Activated T-helper 1 cell treated with anti-CD3 and anti-CD28 coated beads, Interleukin-12 subunit alpha, Interleukin-12 subunit beta, Interleukin-2, Interleukin-4 antibody, amounts not matched to agents 30 ng/mL and 10 ng/mL and 1 ng/mL, durations not matched to agents 14 hours and 24 hours and 36 hours (primary cell): Measurements from ENCODE around the gene RBMS3. TPM values are rescaled to one million over a fixed set of nuclear protein-coding genes. Genes with fewer than 3 reads are reported as not detected.

Experiments
- DNase-seq: peaks from one replicate; pipeline ENCODE4 v3.0.0; 2021; ENCODE audit warnings: low spot score
- H3K27ac Mint-ChIP-seq: one replicate; pipeline ENCODE4 v1.8.0; 2021; ENCODE audit warnings: mild to moderate bottlenecking, mixed read lengths
- H3K27me3 Mint-ChIP-seq: one replicate; pipeline ENCODE4 v1.8.0; 2022; ENCODE audit warnings: mild to moderate bottlenecking, moderate library complexity, mixed read lengths; ENCODE audit not compliant: insufficient read depth
- H3K36me3 Mint-ChIP-seq: one replicate; pipeline ENCODE4 v1.8.0; 2021; ENCODE audit warnings: low read depth, mixed read lengths
- H3K4me1 Mint-ChIP-seq: one replicate; pipeline ENCODE4 v1.8.0; 2021; ENCODE audit warnings: low read depth, mixed read lengths
- H3K4me3 Mint-ChIP-seq: one replicate; pipeline ENCODE4 v1.8.0; 2021; ENCODE audit warnings: mild to moderate bottlenecking, moderate library complexity, mixed read lengths
- H3K9me3 Mint-ChIP-seq: one replicate; pipeline ENCODE4 v1.8.0; 2021; ENCODE audit warnings: mixed read lengths
- intact Hi-C: fragments of 100-400 bp; cut with micrococcal nuclease; formaldehyde crosslinking; loops from one replicate; pipeline ENCODE4 v1.15.1; 2024
- total RNA-seq: library from RNA; stranded (reverse); gene quantifications from 2 replicates; pipeline ENCODE4 v1.2.3, GENCODE V29; 2022

Gene RBMS3
- total RNA-seq, 1 donor from 2014 or later, result 3.7 TPM

GRCh38 chr3:29484633-29485032 lies 203.8 kb downstream of the RBMS3 start:
- Mint-ChIP-seq H3K27ac (no peak overlapping the region), H3K4me1 (no peaks in the 10 kb centered on the region), H3K36me3 (no peaks in the 10 kb centered on the region), H3K27me3 (peaks cover 4% of the 10 kb centered on the region), H3K4me3 (no peak overlapping the region), H3K9me3 (no peaks in the 10 kb centered on the region)
- intact Hi-C loops, result no loop called here
- no peak for DNase-seq

- no peak for DNase-seq
- Mint-ChIP-seq H3K4me1 (no peaks in the 10 kb centered on the region), H3K27ac (no peak overlapping the region), H3K4me3 (no peak overlapping the region), H3K36me3 (no peaks in the 10 kb centered on the region), H3K9me3 (no peaks in the 10 kb centered on the region), H3K27me3 (no peaks in the 10 kb centered on the region)
- intact Hi-C loops, result no loop called here
Observed at GRCh38 chr3:29486096-29486495, 205.2 kb downstream of the RBMS3 start.

- H3K4me1 Mint-ChIP-seq, result no peaks in the 10 kb centered on the region
- DNase-seq, result no peak
- H3K4me3 Mint-ChIP-seq, result no peak overlapping the region
- no peak overlapping the region for H3K27ac Mint-ChIP-seq
- H3K27me3 Mint-ChIP-seq, result no peaks in the 10 kb centered on the region
- H3K9me3 Mint-ChIP-seq, result no peaks in the 10 kb centered on the region
- no peaks in the 10 kb centered on the region for H3K36me3 Mint-ChIP-seq
- intact Hi-C loops, result no loop called here
Observed at GRCh38 chr3:29486917-29487316, 206.0 kb downstream of the RBMS3 start.

GRCh38 chr3:29488922-29489321 lies 208.1 kb downstream of the RBMS3 start:
- no peak for DNase-seq
- H3K4me1 Mint-ChIP-seq, result no peaks in the 10 kb centered on the region
- H3K27ac Mint-ChIP-seq, result no peak overlapping the region
- H3K4me3 Mint-ChIP-seq, result no peak overlapping the region
- intact Hi-C loops, result no loop called here
- H3K27me3 Mint-ChIP-seq, result no peaks in the 10 kb centered on the region
- H3K36me3 Mint-ChIP-seq, result no peaks in the 10 kb centered on the region
- H3K9me3 Mint-ChIP-seq, result no peaks in the 10 kb centered on the region

- Mint-ChIP-seq H3K9me3 (no peaks in the 10 kb centered on the region), H3K36me3 (no peaks in the 10 kb centered on the region), H3K4me3 (no peak overlapping the region), H3K27ac (no peak overlapping the region), H3K27me3 (no peaks in the 10 kb centered on the region), H3K4me1 (no peaks in the 10 kb centered on the region)
- intact Hi-C loops, result no loop called here
- no peak for DNase-seq
Observed at GRCh38 chr3:29493109-29493508, 212.2 kb downstream of the RBMS3 start.

- Mint-ChIP-seq H3K4me3 (no peak overlapping the region), H3K4me1 (no peaks in the 10 kb centered on the region), H3K27me3 (no peaks in the 10 kb centered on the region), H3K9me3 (no peaks in the 10 kb centered on the region), H3K27ac (no peak overlapping the region), H3K36me3 (no peaks in the 10 kb centered on the region)
- no peak for DNase-seq
- intact Hi-C loops, result no loop called here
Observed at GRCh38 chr3:29494305-29495036, 213.6 kb downstream of the RBMS3 start.

- Mint-ChIP-seq H3K27me3 (no peaks in the 10 kb centered on the region), H3K4me1 (no peaks in the 10 kb centered on the region), H3K27ac (no peak overlapping the region), H3K4me3 (no peak overlapping the region), H3K36me3 (no peaks in the 10 kb centered on the region), H3K9me3 (no peaks in the 10 kb centered on the region)
- no peak for DNase-seq
- intact Hi-C loops, result no loop called here
Observed at GRCh38 chr3:29497282-29497681, 216.4 kb downstream of the RBMS3 start.

GRCh38 chr3:29502771-29503170 lies 221.9 kb downstream of the RBMS3 start:
- Mint-ChIP-seq H3K36me3 (no peaks in the 10 kb centered on the region), H3K27me3 (no peaks in the 10 kb centered on the region), H3K4me3 (no peak overlapping the region), H3K9me3 (no peaks in the 10 kb centered on the region), H3K4me1 (no peaks in the 10 kb centered on the region), H3K27ac (no peak overlapping the region)
- intact Hi-C loops, result no loop called here
- no peak for DNase-seq

- Mint-ChIP-seq H3K9me3 (no peaks in the 10 kb centered on the region), H3K4me3 (no peak overlapping the region), H3K4me1 (no peaks in the 10 kb centered on the region), H3K27me3 (no peaks in the 10 kb centered on the region), H3K27ac (no peak overlapping the region), H3K36me3 (no peaks in the 10 kb centered on the region)
- no peak for DNase-seq
- intact Hi-C loops, result no loop called here
Observed at GRCh38 chr3:29503314-29503713, 222.4 kb downstream of the RBMS3 start.

GRCh38 chr3:29503958-29504357 lies 223.1 kb downstream of the RBMS3 start:
- H3K9me3 Mint-ChIP-seq, result no peaks in the 10 kb centered on the region
- no peak overlapping the region for H3K4me3 Mint-ChIP-seq
- DNase-seq, result no peak
- no peak overlapping the region for H3K27ac Mint-ChIP-seq
- no peaks in the 10 kb centered on the region for H3K36me3 Mint-ChIP-seq
- intact Hi-C loops, result no loop called here
- no peaks in the 10 kb centered on the region for H3K27me3 Mint-ChIP-seq
- H3K4me1 Mint-ChIP-seq, result no peaks in the 10 kb centered on the region

GRCh38 chr3:29506502-29506901 lies 225.6 kb downstream of the RBMS3 start:
- DNase-seq, result no peak
- Mint-ChIP-seq H3K36me3 (no peaks in the 10 kb centered on the region), H3K9me3 (no peaks in the 10 kb centered on the region), H3K27me3 (no peaks in the 10 kb centered on the region), H3K27ac (no peak overlapping the region), H3K4me3 (no peak overlapping the region), H3K4me1 (no peaks in the 10 kb centered on the region)
- intact Hi-C loops, result no loop called here

- H3K27me3 Mint-ChIP-seq, result no peaks in the 10 kb centered on the region
- H3K4me3 Mint-ChIP-seq, result no peak overlapping the region
- H3K4me1 Mint-ChIP-seq, result peaks cover 13% of the 10 kb centered on the region
- intact Hi-C loops, result no loop called here
- H3K27ac Mint-ChIP-seq, result no peak overlapping the region
- no peak for DNase-seq
- H3K9me3 Mint-ChIP-seq, result no peaks in the 10 kb centered on the region
- H3K36me3 Mint-ChIP-seq, result no peaks in the 10 kb centered on the region
Observed at GRCh38 chr3:29511701-29512100, 230.8 kb downstream of the RBMS3 start.

GRCh38 chr3:29512641-29513040 lies 231.8 kb downstream of the RBMS3 start:
- intact Hi-C loops, result no loop called here
- Mint-ChIP-seq H3K27ac (no peak overlapping the region), H3K27me3 (no peaks in the 10 kb centered on the region), H3K9me3 (no peaks in the 10 kb centered on the region), H3K4me1 (peaks cover 13% of the 10 kb centered on the region), H3K36me3 (no peaks in the 10 kb centered on the region), H3K4me3 (no peak overlapping the region)
- DNase-seq, result no peak

GRCh38 chr3:29513236-29513635 lies 232.4 kb downstream of the RBMS3 start:
- Mint-ChIP-seq H3K4me1 (peaks cover 13% of the 10 kb centered on the region), H3K27me3 (no peaks in the 10 kb centered on the region), H3K36me3 (no peaks in the 10 kb centered on the region), H3K9me3 (no peaks in the 10 kb centered on the region), H3K27ac (no peak overlapping the region), H3K4me3 (no peak overlapping the region)
- no peak for DNase-seq
- intact Hi-C loops, result no loop called here
